ENCODE data around the gene TSHZ2. TPM values are rescaled to one million over a fixed set of nuclear protein-coding genes. Genes with fewer than 3 reads are reported as not detected.
A peak's percentile ranks its signal among the peaks of the same experiment; 100 is the strongest.

Gene TSHZ2
- total RNA-seq, 1 experiment from 2014 or later: 0.07 TPM

- intact Hi-C loops (cut with micrococcal nuclease): no loop called here
- no peaks in the 10 kb centered on the region for H3K9me2 ChIP-seq (ENCODE audit: insufficient read depth)
- TF ChIP-seq RAD21 (IDR thresholded peaks at IDR 0.05; ENCODE audit: low read depth): no peak
- TF ChIP-seq CTCF (IDR thresholded peaks at IDR 0.05 in 2 of 3, conservative IDR thresholded peaks at IDR 0.05 in 1 of 3; ENCODE audit: borderline replicate concordance in 1 of 3, insufficient read depth in 1 of 3, low read depth in 2 of 3, low read length in 2 of 3): no peak
- no peak for TF ChIP-seq JUND (IDR thresholded peaks at IDR 0.05)
- no peak for TF ChIP-seq ATF3 (IDR thresholded peaks at IDR 0.05)
- TF ChIP-seq ZFX (IDR thresholded peaks at IDR 0.05): no peak
- TF ChIP-seq CBX3 (IDR thresholded peaks at IDR 0.05; ENCODE audit: low read depth): no peak
- no peak for TF ChIP-seq SIN3A (IDR thresholded peaks at IDR 0.05; ENCODE audit: low read depth)
- TF ChIP-seq ZNF274 (IDR thresholded peaks at IDR 0.05; ENCODE audit: low read depth, low read length): no peak
- no peak for TF ChIP-seq REST (IDR thresholded peaks at IDR 0.05; ENCODE audit: low read depth)
- TF ChIP-seq EGR1 (IDR thresholded peaks at IDR 0.05; ENCODE audit: low read depth): no peak
- TF ChIP-seq POLR2AphosphoS5 (IDR thresholded peaks at IDR 0.05; ENCODE audit: low read depth, low read length): no peak
- no peak for TF ChIP-seq SP1 (IDR thresholded peaks at IDR 0.05; ENCODE audit: low read depth)
- TF ChIP-seq MAX (IDR thresholded peaks at IDR 0.05): no peak
- no peak for TF ChIP-seq EZH2phosphoT487 (IDR thresholded peaks at IDR 0.05; ENCODE audit: borderline replicate concordance)
- TF ChIP-seq FOSL1 (IDR thresholded peaks at IDR 0.05; ENCODE audit: low read depth): no peak
- TF ChIP-seq TCF7L2 (IDR thresholded peaks at IDR 0.05; ENCODE audit: borderline replicate concordance, extremely low read depth, insufficient read depth, insufficient read length): no peak
- TF ChIP-seq EZH2 (IDR thresholded peaks at IDR 0.05): no peak
- no peak for TF ChIP-seq POLR2A (IDR thresholded peaks at IDR 0.05; ENCODE audit: borderline replicate concordance, extremely low read depth, insufficient read depth, insufficient read length)
- H3K79me2 ChIP-seq (ENCODE audit: insufficient read depth, low read length): no peaks in the 10 kb centered on the region
- ATAC-seq (no peak), DNase-seq (ENCODE audit: low read depth, low spot score) (no peak)
- H2AFZ ChIP-seq (ENCODE audit: low read depth, low read length, poor library complexity, severe bottlenecking): no peak overlapping the region
- ChIA-PET CTCF (no interaction called here), RAD21 (ENCODE audit: low non-redundant PET in 1 of 2, low total read pairs in 2 of 2, uncharacterized antibody in 2 of 2, unreplicated experiment in 2 of 2) (no interaction called here), POLR2A (no interaction called here)
- no peaks in the 10 kb centered on the region for H4K20me1 ChIP-seq (ENCODE audit: insufficient read depth)
- H3K9ac ChIP-seq (ENCODE audit: low read length): no peak overlapping the region
- peaks cover 3 to 5% of the 10 kb centered on the region in 2 experiments; a peak in 1 of 4 replicates for H3K9me3 ChIP-seq (ENCODE audit: control insufficient read depth in 1 of 2, insufficient read depth in 1 of 2, low read depth in 1 of 2, low read length in 2 of 2)
- no peak overlapping the region for H3K4me2 ChIP-seq (ENCODE audit: low read length)
- TSS peak; percentile 12 for BruUV-seq (replicated peaks)
- no peaks in the 10 kb centered on the region for H3K27me3 ChIP-seq (ENCODE audit: insufficient read depth, low read length)
- no peaks in the 10 kb centered on the region for H3K36me3 ChIP-seq (ENCODE audit: control insufficient read depth in 1 of 2, insufficient read depth in 2 of 2, low read length in 2 of 2)
- no peaks in the 10 kb centered on the region for H3K4me1 ChIP-seq (ENCODE audit: control insufficient read depth in 1 of 2, insufficient read depth in 2 of 2, low read length in 2 of 2)
- H3K4me3 ChIP-seq (replicated peaks in 1 of 2; ENCODE audit: low read depth in 1 of 2, low read length in 2 of 2): no peak overlapping the region
- H3K27ac ChIP-seq (ENCODE audit: low read depth, low read length): no peak overlapping the region
Observed at GRCh38 chr20:53453076-53453475, 480.9 kb downstream of the TSHZ2 start.

All from HCT116 (cell line).